Type B pancreatic cell (in vitro differentiated cells): ENCODE data around the gene HHIPL1. TPM values are rescaled to one million over a fixed set of nuclear protein-coding genes. Genes with fewer than 3 reads are reported as not detected.

ENCODE experiments used
- DNase-seq: peaks from one replicate; pipeline ENCODE4 v3.0.0; 2021; ENCODE audit warnings: mixed read lengths; ENCODE audit not compliant: unreplicated experiment; ENCODE audit errors: extremely low spot score
- H3K27ac Mint-ChIP-seq: 2 replicates; pipeline ENCODE4 v1.8.0; 2021; ENCODE audit warnings: mild to moderate bottlenecking, mixed read lengths
- H3K27me3 Mint-ChIP-seq: 2 replicates; pipeline ENCODE4 v1.8.0; 2021; ENCODE audit warnings: mixed read lengths
- H3K36me3 Mint-ChIP-seq: 2 replicates; pipeline ENCODE4 v1.8.0; 2021; ENCODE audit warnings: mixed read lengths
- H3K4me1 Mint-ChIP-seq: one replicate; pipeline ENCODE4 v1.8.0; 2021; ENCODE audit warnings: mixed read lengths; ENCODE audit not compliant: unreplicated experiment
- H3K4me3 Mint-ChIP-seq: 2 replicates; pipeline ENCODE4 v1.8.0; 2021; ENCODE audit warnings: mild to moderate bottlenecking, mixed read lengths
- H3K9me3 Mint-ChIP-seq: 2 replicates; pipeline ENCODE4 v1.8.0; 2021; ENCODE audit warnings: mixed read lengths
- total RNA-seq: library from RNA; stranded (reverse); gene quantifications from 2 replicates; pipeline ENCODE4 v1.2.1, GENCODE V29; 2021; ENCODE audit warnings: low replicate concordance
- TF ChIP-seq, protein P1 (sequence below): fragments of 200-600 bp; sonication (generic); conservative IDR thresholded peaks from 2 replicates; pipeline ENCODE4 v1.5.0; 2021; ENCODE audit warnings: antibody characterized with exemption, mild to moderate bottlenecking

Gene HHIPL1
- total RNA-seq, 1 donor from 2014 or later, result 1.4 TPM

DNA sequence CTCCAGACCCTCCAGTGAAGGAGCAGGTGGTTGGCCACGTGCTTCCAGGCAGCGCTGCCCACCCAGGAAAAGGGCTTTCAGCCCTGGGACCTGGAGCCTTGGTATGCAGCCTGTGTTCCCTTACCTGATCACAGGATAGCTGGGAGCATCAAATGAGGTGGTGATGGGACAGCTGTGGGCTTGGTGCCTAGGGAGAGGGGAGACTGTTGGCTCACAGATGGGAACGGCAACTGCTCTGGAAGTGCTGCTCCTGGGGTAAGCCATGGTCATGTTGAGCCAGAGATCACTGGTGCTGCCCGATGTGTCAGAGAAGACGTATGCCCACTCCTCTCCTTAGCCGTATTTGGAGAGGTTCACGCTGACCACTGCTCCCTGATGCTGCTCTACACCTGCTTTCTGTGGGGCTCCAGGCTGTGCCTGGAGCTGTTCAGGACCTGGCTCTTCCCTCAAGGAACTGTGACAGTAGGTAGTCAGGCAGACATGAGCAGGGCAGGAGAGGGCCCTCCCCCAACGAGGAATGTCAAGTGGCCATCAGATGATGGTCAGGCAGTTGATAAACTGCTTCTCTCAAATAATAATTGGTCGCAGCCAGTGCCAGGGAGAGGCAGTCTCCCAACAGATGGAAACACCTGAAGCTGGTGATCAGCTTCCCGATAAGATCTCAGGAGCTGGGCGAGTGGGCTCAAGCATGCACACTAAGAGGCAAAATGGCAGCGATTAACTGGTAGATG is 36.3 kb downstream of the HHIPL1 start:
- Mint-ChIP-seq H3K36me3 (no peaks in the 10 kb centered on the region), H3K4me1 (peaks cover 9% of the 10 kb centered on the region), H3K4me3 (peak overlapping the region; percentile 60), H3K27ac (peak overlapping the region; percentile 31), H3K9me3 (no peaks in the 10 kb centered on the region), H3K27me3 (peaks cover 11% of the 10 kb centered on the region)
- TF ChIP-seq, protein P1, sequence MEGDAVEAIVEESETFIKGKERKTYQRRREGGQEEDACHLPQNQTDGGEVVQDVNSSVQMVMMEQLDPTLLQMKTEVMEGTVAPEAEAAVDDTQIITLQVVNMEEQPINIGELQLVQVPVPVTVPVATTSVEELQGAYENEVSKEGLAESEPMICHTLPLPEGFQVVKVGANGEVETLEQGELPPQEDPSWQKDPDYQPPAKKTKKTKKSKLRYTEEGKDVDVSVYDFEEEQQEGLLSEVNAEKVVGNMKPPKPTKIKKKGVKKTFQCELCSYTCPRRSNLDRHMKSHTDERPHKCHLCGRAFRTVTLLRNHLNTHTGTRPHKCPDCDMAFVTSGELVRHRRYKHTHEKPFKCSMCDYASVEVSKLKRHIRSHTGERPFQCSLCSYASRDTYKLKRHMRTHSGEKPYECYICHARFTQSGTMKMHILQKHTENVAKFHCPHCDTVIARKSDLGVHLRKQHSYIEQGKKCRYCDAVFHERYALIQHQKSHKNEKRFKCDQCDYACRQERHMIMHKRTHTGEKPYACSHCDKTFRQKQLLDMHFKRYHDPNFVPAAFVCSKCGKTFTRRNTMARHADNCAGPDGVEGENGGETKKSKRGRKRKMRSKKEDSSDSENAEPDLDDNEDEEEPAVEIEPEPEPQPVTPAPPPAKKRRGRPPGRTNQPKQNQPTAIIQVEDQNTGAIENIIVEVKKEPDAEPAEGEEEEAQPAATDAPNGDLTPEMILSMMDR, result no peak
- DNase-seq, result no peak

DNA sequence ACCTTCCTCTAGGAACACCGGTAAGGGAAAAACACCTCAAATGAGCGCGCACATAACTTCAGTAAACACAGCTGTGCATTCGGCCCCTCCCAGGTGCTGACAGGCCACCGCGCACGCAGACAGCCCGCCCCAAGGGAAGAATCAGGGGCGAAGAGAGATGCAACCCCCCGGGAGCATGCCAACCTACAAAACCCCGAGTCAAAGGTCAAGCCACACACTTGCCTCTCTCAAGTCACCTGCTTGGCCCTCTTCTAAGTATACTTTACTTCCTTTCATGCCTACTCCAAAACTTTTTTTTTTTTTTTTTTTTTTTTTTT is 36.9 kb downstream of the HHIPL1 start:
- no peaks in the 10 kb centered on the region for H3K9me3 Mint-ChIP-seq
- no peak for DNase-seq
- peak overlapping the region; percentile 31 for H3K27ac Mint-ChIP-seq
- H3K36me3 Mint-ChIP-seq, result no peaks in the 10 kb centered on the region
- TF ChIP-seq, protein P1, result no peak
- peaks cover 16% of the 10 kb centered on the region for H3K27me3 Mint-ChIP-seq
- peak overlapping the region; percentile 60 for H3K4me3 Mint-ChIP-seq
- H3K4me1 Mint-ChIP-seq, result peaks cover 9% of the 10 kb centered on the region

DNA sequence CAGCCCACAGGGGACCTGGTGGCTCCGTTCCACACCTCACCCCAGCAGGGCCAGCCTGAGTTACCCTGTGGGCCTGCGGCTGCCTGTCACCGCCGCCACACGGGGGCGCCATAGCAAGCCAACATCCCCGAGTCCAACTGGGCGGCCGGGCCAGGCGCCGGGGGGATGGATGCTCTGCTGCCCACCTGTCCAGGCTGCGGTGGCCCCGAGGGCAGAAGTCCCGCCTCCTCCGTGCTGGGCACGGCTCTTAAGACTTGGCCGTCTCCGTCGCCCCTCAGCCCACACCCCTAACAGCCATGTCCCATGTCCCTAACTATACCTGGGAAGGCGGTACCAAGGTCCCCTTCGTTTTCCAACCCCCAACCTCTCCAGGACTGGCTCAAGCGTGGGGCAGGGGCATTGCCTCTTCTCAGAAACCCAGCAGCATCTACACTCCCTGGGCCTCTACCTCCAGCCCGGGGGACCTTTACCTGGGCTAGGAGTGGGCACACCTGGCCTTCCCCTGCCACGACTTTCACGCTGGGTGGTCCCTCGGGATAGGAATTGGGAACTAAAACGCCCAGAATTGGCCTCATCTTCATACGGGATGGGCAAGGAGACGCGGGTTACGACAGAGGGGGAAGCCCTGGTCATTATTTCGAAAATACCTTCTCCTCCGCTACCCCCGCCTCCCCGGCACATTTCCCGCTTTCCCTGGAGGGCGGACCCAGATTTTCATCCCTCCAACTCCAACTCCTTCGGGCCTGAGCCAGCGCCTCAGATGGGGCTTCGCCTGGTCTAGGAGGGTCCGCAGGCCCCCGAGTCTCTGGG is 38.1 kb downstream of the HHIPL1 start:
- TF ChIP-seq, protein P1, result peak; percentile 97
- Mint-ChIP-seq H3K36me3 (no peaks in the 10 kb centered on the region), H3K4me3 (peak overlapping the region; percentile 95), H3K27ac (peak overlapping the region; percentile 51), H3K4me1 (peaks cover 9% of the 10 kb centered on the region), H3K9me3 (no peaks in the 10 kb centered on the region), H3K27me3 (peaks cover 25% of the 10 kb centered on the region)
- peak; percentile 92 for DNase-seq

DNA sequence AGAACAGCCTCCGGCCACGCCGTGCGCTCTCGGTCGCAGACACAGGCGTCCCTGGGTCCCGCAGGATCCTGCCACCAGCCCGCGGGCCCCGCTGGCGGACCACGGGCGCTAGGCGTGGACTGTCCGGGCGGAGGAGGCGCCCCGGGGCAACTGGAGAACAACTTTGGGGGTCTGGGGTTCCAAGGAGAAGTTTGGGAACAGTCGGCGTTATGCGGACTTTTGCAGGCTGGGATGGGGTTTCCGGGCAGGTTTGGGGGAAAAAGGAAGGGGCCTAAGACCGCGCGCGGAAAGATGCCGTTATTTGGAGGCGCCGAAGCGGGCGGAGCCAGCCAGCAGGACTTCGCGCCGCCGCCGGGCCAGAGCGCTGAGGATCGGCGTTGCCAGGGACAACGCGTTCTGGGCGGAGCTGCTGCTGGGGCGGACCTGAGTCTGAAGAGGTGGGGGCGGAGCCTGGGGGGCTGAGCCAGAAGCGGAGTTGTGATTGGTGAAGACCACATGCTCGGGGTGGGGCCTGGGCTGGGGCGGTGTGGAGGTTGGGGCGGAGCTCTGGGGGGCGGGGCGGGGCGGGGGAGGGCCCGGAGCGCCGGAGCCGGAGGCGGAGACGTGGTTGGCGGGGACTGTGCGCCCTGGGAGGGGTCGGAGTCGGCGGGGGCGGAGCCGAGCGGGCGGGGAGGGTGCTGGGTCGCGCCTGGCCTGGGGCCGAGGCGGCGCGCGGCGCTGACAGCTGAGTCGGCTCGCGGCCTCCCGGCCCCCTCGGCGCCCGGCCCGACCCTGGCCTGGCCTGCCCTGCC is 38.9 kb downstream of the HHIPL1 start, which contains the start of gene CYP46A1:
TSS of gene CYP46A1 (plus strand) at position 680 of the 791 bp plus-strand sequence. CDS start 120 bp downstream, outside the sequence.
- Mint-ChIP-seq H3K4me3 (peak within 1 kb of the TSS; percentile 95), H3K4me1 (peaks cover 9% of the 10 kb centered on the region), H3K27me3 (peaks cover 29% of the 10 kb centered on the region), H3K27ac (peak within 1 kb of the TSS; percentile 87), H3K36me3 (no peaks in the 10 kb centered on the region), H3K9me3 (no peaks in the 10 kb centered on the region)
- TF ChIP-seq, protein P1, result no peak
- DNase-seq, result peak; percentile 100

DNA sequence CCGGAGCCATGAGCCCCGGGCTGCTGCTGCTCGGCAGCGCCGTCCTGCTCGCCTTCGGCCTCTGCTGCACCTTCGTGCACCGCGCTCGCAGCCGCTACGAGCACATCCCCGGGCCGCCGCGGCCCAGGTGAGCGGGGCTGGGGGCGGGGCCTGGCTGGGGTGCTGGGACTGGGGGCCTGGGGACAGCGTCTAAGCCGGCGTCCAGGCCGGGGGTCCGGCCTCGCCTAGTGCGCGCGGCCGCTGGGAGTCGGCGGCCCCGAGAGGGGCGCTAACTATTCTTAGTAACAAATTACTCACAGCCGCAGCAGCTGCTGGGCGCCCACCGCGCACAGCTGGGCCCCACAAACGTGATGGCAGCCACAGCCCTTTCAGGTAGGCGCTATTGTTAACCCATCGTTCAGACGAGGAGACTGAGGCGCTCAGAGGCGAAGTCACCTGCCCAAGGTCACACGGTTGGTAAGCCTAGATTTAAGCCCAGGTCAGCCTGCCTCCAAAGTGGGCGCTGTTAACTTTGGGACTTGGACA is 39.5 kb downstream of the HHIPL1 start:
- Mint-ChIP-seq H3K36me3 (no peaks in the 10 kb centered on the region), H3K4me3 (peak overlapping the region; percentile 66), H3K27me3 (peaks cover 33% of the 10 kb centered on the region), H3K9me3 (no peaks in the 10 kb centered on the region), H3K4me1 (peaks cover 9% of the 10 kb centered on the region), H3K27ac (no peak overlapping the region)
- TF ChIP-seq, protein P1, result no peak
- DNase-seq, result no peak
